Gastroesophageal sphincter (tissue), 4 donors: ENCODE data around the gene UPP2. TPM values are rescaled to one million over a fixed set of nuclear protein-coding genes. Genes with fewer than 3 reads are reported as not detected.

Experiments
- ATAC-seq: fragments of 150-250 bp; one replicate; pipeline ENCODE4 v1.9.1; 2016; ENCODE audit warnings: mild to moderate bottlenecking, moderate library complexity
- H3K27ac ChIP-seq, 4 donors: fragments of 200-600 bp; sonication (generic) in 3 of 4; 1 replicate in 3 of 4; 2 replicates in 1 of 4; pipeline ENCODE4 v1.5.1; 2016 to 2019
- H3K27me3 ChIP-seq: fragments of 200-600 bp; sonication (generic); one replicate; pipeline ENCODE4 v1.5.1; 2019
- H3K36me3 ChIP-seq, 2 donors: fragments of 200-600 bp; sonication (generic); one replicate each; pipeline ENCODE4 v1.5.1; 2019; ENCODE audit warnings: control low read depth in 1 of 2
- H3K4me1 ChIP-seq, 3 donors: fragments of 200-600 bp; sonication (generic); 1 replicate in 2 of 3; 2 replicates in 1 of 3; pipeline ENCODE4 v1.5.1; 2016 to 2019; ENCODE audit warnings: control low read depth in 2 of 3
- H3K4me3 ChIP-seq, 2 donors: fragments of 200-600 bp; sonication (generic); one replicate each; pipeline ENCODE4 v1.5.1; 2019; ENCODE audit warnings: mild to moderate bottlenecking in 1 of 2, moderate library complexity in 1 of 2
- H3K9me3 ChIP-seq, 3 donors: fragments of 200-600 bp; sonication (generic); one replicate each; pipeline ENCODE4 v1.5.1; 2017 to 2019; ENCODE audit warnings: control low read depth in 2 of 3
- EP300 ChIP-seq: sonication (generic); formaldehyde crosslinking; IDR thresholded peaks from one replicate; pipeline ENCODE4 v1.6.1; 2017; ENCODE audit warnings: antibody characterized with exemption, mild to moderate bottlenecking
- POLR2A ChIP-seq, 2 donors: fragments of 450-650 bp; IDR thresholded peaks; one replicate each; pipeline ENCODE4 v1.6.1; 2017; ENCODE audit warnings: antibody characterized with exemption in 2 of 2, mild to moderate bottlenecking in 2 of 2, moderate library complexity in 1 of 2
- POLR2AphosphoS5 ChIP-seq: sonication (generic); formaldehyde crosslinking; IDR thresholded peaks from one replicate; pipeline ENCODE4 v1.6.1; 2017; ENCODE audit warnings: antibody characterized with exemption
- WGBS, 2 donors: methylation state at CpG; one replicate each; pipeline ENCODE4 v1.1.5; 2018; ENCODE audit warnings: low coverage in 1 of 2; 5-methylcytosine and 5-hydroxymethylcytosine counted together
- total RNA-seq, 4 donors: library from RNA; depleted of rRNA; stranded (reverse); fragments of >200 nt; gene quantifications; one replicate each; pipeline ENCODE4 v1.1.0, GENCODE V29; 2016
- TF ChIP-seq, protein P1 (sequence below), 4 experiments: fragments of 200-600 bp in 2 of 4; fragments of 450-650 bp in 2 of 4; sonication (generic) in 1 of 4; IDR thresholded peaks; one replicate each; pipeline ENCODE4 v1.5.1; 2017 to 2019; ENCODE audit warnings: antibody characterized with exemption in 4 of 4, mild to moderate bottlenecking in 2 of 4, moderate library complexity in 2 of 4

Gene UPP2
- total RNA-seq, 4 donors from 2014 or later: 0.35 TPM; not detected in 3

DNA sequence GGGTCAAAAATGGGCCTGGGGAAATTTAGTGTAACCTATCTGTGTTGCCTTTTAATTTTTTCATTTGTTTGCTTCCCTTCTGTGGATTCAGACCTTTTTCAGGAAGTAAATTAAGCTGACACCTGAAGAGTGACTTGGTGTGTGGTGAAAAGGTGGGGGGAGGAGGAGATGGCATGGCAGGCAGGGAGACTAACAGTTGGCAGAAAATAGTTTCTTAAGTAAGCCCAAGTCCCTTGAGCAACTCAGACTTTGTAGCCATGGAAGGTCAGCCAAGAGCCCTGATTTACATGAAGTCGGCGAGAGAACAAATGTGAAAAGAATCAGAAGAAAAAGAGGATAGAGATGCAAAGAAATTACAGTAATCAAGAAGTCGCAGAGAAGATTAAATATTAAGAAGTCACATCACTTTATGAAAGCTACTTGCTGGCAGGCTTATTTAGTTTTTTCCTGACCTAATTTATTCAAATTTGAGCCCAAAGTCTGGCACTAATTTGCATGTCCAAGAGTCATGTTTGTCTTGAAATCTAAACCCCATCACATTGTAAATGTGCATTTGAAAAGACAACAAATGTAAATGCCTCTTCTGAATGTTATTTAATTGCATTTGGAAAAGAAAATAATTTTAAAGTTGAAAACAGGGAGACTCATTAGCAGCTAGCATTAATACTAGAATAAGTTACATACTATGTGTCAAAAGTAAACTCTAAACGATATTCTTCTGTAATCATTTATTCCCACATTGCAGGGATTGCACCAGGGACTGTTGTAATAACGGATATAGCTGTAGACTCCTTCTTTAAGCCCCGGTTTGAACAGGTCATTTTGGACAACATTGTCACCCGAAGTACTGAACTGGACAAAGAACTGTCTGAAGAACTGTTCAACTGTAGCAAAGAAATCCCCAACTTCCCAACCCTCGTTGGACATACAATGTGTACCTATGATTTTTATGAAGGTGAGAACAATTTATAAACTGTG is 19.3 kb downstream of the UPP2 start:
- Histone ChIP-seq H3K27ac (no peak overlapping the region), H3K36me3 (no peaks in the 10 kb centered on the region), H3K4me3 (no peak overlapping the region), H3K9me3 (no peaks in the 10 kb centered on the region), H3K27me3 (no peaks in the 10 kb centered on the region), H3K4me1 (no peaks in the 10 kb centered on the region)
- 73 to 80% methylated on average over 6 to 8 of the region's 8 CpGs for WGBS, 2 donors
- ATAC-seq: no peak
- TF ChIP-seq POLR2A (IDR thresholded peaks at IDR 0.05) (no peak), EP300 (no peak)
- TF ChIP-seq, protein P1, sequence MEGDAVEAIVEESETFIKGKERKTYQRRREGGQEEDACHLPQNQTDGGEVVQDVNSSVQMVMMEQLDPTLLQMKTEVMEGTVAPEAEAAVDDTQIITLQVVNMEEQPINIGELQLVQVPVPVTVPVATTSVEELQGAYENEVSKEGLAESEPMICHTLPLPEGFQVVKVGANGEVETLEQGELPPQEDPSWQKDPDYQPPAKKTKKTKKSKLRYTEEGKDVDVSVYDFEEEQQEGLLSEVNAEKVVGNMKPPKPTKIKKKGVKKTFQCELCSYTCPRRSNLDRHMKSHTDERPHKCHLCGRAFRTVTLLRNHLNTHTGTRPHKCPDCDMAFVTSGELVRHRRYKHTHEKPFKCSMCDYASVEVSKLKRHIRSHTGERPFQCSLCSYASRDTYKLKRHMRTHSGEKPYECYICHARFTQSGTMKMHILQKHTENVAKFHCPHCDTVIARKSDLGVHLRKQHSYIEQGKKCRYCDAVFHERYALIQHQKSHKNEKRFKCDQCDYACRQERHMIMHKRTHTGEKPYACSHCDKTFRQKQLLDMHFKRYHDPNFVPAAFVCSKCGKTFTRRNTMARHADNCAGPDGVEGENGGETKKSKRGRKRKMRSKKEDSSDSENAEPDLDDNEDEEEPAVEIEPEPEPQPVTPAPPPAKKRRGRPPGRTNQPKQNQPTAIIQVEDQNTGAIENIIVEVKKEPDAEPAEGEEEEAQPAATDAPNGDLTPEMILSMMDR (IDR thresholded peaks at IDR 0.05): no peak

DNA sequence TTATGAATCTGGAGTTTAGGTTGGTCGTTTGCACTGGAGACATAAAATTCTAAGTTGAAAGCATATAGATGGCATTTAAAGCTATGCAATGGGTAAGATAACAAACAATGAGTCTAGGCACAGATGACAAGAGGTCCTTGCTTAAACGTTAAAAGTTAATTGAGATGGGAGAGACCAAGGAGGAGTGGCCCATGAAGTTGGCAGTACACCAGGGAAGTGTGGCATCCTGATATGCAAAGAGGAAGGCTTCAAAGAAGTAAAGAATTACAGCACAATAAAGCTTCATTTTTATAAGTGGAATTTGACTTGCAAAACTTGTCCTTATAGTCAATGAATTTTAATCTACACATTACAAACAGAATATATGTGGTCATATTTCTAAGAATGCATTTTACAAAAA is 23.2 kb downstream of the UPP2 start:
- Histone ChIP-seq H3K36me3 (no peaks in the 10 kb centered on the region), H3K27ac (no peak overlapping the region), H3K27me3 (no peaks in the 10 kb centered on the region), H3K9me3 (no peaks in the 10 kb centered on the region), H3K4me3 (no peak overlapping the region), H3K4me1 (no peaks in the 10 kb centered on the region)
- no peak for ATAC-seq
- WGBS, 2 donors: 60 to 72% methylated on average over 2 of the region's 2 CpGs
- TF ChIP-seq EP300 (no peak), POLR2AphosphoS5 (no peak), POLR2A (IDR thresholded peaks at IDR 0.05) (no peak)
- TF ChIP-seq, protein P1 (IDR thresholded peaks at IDR 0.05): no peak

DNA sequence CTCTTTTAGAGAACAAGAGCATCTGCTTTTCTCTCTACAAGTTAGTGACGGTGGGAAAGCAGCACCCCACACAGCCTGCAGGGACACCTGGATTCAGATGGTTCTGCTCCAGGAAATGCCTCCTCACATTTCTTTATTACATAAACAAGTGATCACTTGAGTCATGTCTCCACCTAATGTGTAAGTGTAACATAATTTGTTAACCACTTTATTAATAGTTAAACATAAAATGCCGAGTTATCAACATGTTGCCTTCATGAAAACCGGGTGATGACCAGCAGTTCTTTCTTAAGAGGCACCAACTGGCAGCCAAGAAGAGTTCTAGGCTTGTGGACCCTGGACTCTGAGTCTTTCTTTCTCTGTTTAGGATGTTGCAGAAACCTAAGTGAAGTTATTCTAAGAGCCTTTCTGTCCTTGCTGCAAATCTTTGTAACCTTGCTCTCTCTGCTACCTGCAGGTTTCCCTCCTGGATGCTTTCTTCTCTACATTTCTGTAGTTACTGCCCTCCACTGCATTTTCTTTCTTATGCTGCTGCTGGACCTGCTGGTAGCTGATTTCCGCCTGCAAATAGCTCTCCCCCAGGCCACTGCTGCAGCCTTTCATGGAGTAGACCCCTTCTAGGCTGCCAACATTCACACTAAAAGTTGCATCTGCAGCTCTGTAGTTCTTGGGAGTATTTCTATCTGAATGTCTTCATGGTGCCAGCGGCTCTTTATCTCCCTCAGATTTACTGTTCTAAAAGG is 24.3 kb downstream of the UPP2 start:
- H3K27me3 ChIP-seq: no peaks in the 10 kb centered on the region
- no peak for ATAC-seq
- TF ChIP-seq POLR2AphosphoS5 (no peak), POLR2A (IDR thresholded peaks at IDR 0.05) (no peak)
- H3K4me3 ChIP-seq: no peak overlapping the region
- H3K9me3 ChIP-seq: no peaks in the 10 kb centered on the region
- no peaks in the 10 kb centered on the region for H3K36me3 ChIP-seq
- no peaks in the 10 kb centered on the region for H3K4me1 ChIP-seq
- no peak overlapping the region for H3K27ac ChIP-seq
- WGBS, 2 donors: 53 to 63% methylated on average over 3 to 5 of the region's 5 CpGs

DNA sequence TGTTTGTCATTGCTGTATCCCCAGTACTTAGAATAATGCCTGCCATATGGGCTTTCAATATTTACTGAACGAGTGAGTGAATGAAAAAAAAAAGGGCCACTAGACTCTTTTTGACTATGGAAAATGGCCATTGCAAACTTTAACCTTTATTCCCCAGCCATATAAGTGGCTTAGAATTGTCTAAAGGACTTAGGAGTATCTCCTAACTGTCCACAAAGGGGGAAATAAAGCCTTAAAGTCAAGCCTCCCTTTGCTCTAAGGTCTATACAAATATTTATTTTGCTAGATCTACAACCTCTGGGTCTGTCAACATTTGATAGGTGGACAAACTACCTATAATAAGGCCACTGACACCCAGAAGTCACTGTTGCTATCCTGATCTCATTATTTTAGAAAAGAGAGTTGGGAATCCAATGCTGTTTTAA is 25.7 kb downstream of the UPP2 start:
- WGBS, 2 donors: 64 to 83% methylated on average over 1 of the region's 1 CpG
- ATAC-seq: no peak

More for the DNA sequence above, 25.7 kb downstream of the UPP2 start:
- Histone ChIP-seq H3K27ac (no peak overlapping the region), H3K27me3 (no peaks in the 10 kb centered on the region), H3K9me3 (no peaks in the 10 kb centered on the region), H3K4me3 (no peak overlapping the region), H3K4me1 (no peaks in the 10 kb centered on the region), H3K36me3 (no peaks in the 10 kb centered on the region)
- TF ChIP-seq, protein P1 (IDR thresholded peaks at IDR 0.05): no peak
- TF ChIP-seq POLR2AphosphoS5 (no peak), POLR2A (IDR thresholded peaks at IDR 0.05) (no peak), EP300 (no peak)
